ENCODE data around the gene HUS1. TPM values are rescaled to one million over a fixed set of nuclear protein-coding genes. Genes with fewer than 3 reads are reported as not detected.

The HUS1 gene
- total RNA-seq, 1 donor from 2014 or later = 32.3 TPM

Other genes with a start within 250 kb of the HUS1 start
- 0.05 and 0.12 TPM in 2 replicates for gene PKD1L1, start 31.1 kb downstream of the HUS1 start, total RNA-seq
- not detected in 2 replicates for gene SUN3, start 49.5 kb upstream of the HUS1 start, total RNA-seq
- gene C7orf57, start 55.9 kb upstream of the HUS1 start, total RNA-seq = 0.14 TPM in 2 replicates
- 61.5 and 64.2 TPM in 2 replicates for gene UPP1, start 109.7 kb upstream of the HUS1 start, total RNA-seq
- not detected in 2 replicates for gene ABCA13, start 191.8 kb upstream of the HUS1 start, total RNA-seq